Kidney (tissue), 14 donors: Measurements from ENCODE around the gene DYNC1H1. TPM values are rescaled to one million over a fixed set of nuclear protein-coding genes. Genes with fewer than 3 reads are reported as not detected.

Experiments used
- DNase-seq, 5 donors: peaks; one replicate each; pipeline ENCODE4 v3.0.0-alpha.2; 2013 to 2020
- FAIRE-seq: peaks from 2 replicates; lab custom pipeline; 2012; peaks lifted over from hg19 to GRCh38; lab: Jason Lieb, UNC
- H3K27ac ChIP-seq, 2 donors: one replicate each; pipeline ENCODE4 v1.7.0; 2013; ENCODE audit warnings: low read depth in 2 of 2, low read length in 2 of 2, inconsistent platforms in 1 of 2
- H3K27me3 ChIP-seq: one replicate; pipeline ENCODE4 v1.7.1; 2013; ENCODE audit warnings: low read length, inconsistent platforms; ENCODE audit not compliant: control insufficient read depth, insufficient read depth
- H3K36me3 ChIP-seq, 3 donors: one replicate each; pipeline versions ENCODE4 v1.7.0 to v1.7.1; 2013; ENCODE audit warnings: low read length in 3 of 3, control low read depth in 1 of 3, inconsistent platforms in 1 of 3; ENCODE audit not compliant: insufficient read depth in 3 of 3, control insufficient read depth in 2 of 3
- H3K4me1 ChIP-seq, 3 donors: one replicate each; pipeline versions ENCODE4 v1.7.0 to v1.7.1; 2013; ENCODE audit warnings: low read length in 3 of 3, inconsistent platforms in 1 of 3, low read depth in 1 of 3; ENCODE audit not compliant: control insufficient read depth in 2 of 3, insufficient read depth in 2 of 3
- H3K4me3 ChIP-seq, 3 donors: one replicate each; pipeline versions ENCODE4 v1.7.0 to v1.8.1; 2013; ENCODE audit warnings: low read length in 3 of 3, control low read depth in 1 of 3, inconsistent platforms in 1 of 3
- H3K9ac ChIP-seq, 3 donors: one replicate each; pipeline versions ENCODE4 v1.7.0 to v1.7.1; 2013; ENCODE audit warnings: low read length in 3 of 3, control low read depth in 1 of 3, inconsistent platforms in 1 of 3
- H3K9me3 ChIP-seq, 3 donors: one replicate each; pipeline versions ENCODE4 v1.7.0 to v1.7.1; 2013; ENCODE audit warnings: low read length in 3 of 3, control low read depth in 1 of 3, inconsistent platforms in 1 of 3; ENCODE audit not compliant: control insufficient read depth in 2 of 3, insufficient read depth in 1 of 3
- CTCF ChIP-seq: IDR thresholded peaks from 3 replicates; pipeline ENCODE4 v1.5.1; 2012; ENCODE audit warnings: mild to moderate bottlenecking, moderate library complexity, borderline replicate concordance; ENCODE audit not compliant: insufficient read depth; ENCODE audit errors: extremely low read depth
- intact Hi-C: fragments of 100-400 bp; cut with DNase I; formaldehyde crosslinking; loops from one replicate; pipeline ENCODE4 v1.11.1; 2022
- polyA plus RNA-seq: library from polyadenylated mRNA; stranded (reverse); fragments of 350-450 nt; fragmentation: Illumina TruSeq; extraction: RNeasy Lipid Tissue Mini Kit (QIAGEN cat#74804); gene quantifications from one replicate; pipeline ENCODE4 v1.2.3, GENCODE V29; 2014; ENCODE audit warnings: low read depth, low replicate concordance; ENCODE audit not compliant: insufficient read depth
- total RNA-seq: library from RNA; stranded (reverse); fragmentation: NEBNext Ultra II Directional; extraction: Animal tissue kit (Norgen Biotek cat#: 25700); gene quantifications from one replicate; pipeline ENCODE4 v1.2.1, GENCODE V29; 2021
- donor health status: control.
- donor health status: control.
- donor health status: control.
- donor health status: control.
- donor health status: control.
- donor health status: DM: yes; HTN: yes; CAD: no.
- donor health status: Normal renal cell carcinoma (clear cell type).

Gene DYNC1H1
- total and polyA plus RNA-seq, 2 donors from 2014 or later: 132 to 390 TPM

GRCh38 chr14:101929946-101930345 lies 34.4 kb upstream of the DYNC1H1 start:
- Histone ChIP-seq H3K4me1 (no peaks in the 10 kb centered on the region), H3K9me3 (no peaks in the 10 kb centered on the region), H3K27ac (no peak overlapping the region), H3K36me3 (peaks cover 0 to 9% (median 0%) of the 10 kb centered on the region in 3 donors), H3K9ac (no peak overlapping the region), H3K27me3 (no peaks in the 10 kb centered on the region), H3K4me3 (no peak overlapping the region)
- FAIRE-seq (no peak), DNase-seq (no peak)
- intact Hi-C loops: no loop called here
- no peak for TF ChIP-seq CTCF

GRCh38 chr14:101932673-101933072 lies 31.7 kb upstream of the DYNC1H1 start:
- no peaks in the 10 kb centered on the region for H3K9me3 ChIP-seq
- intact Hi-C loops: no loop called here
- no peak overlapping the region for H3K27ac ChIP-seq
- no peak for TF ChIP-seq CTCF
- no peak for FAIRE-seq
- H3K4me1 ChIP-seq: no peaks in the 10 kb centered on the region
- H3K36me3 ChIP-seq: peaks cover 0 to 5% (median 0%) of the 10 kb centered on the region in 3 donors
- H3K9ac ChIP-seq: no peak overlapping the region
- no peaks in the 10 kb centered on the region for H3K27me3 ChIP-seq
- peak in 3 of 5 donors; percentile 28 to 53 (median 34) for DNase-seq
- H3K4me3 ChIP-seq: no peak overlapping the region

GRCh38 chr14:101933209-101933608 lies 31.2 kb upstream of the DYNC1H1 start:
- Histone ChIP-seq H3K4me1 (no peaks in the 10 kb centered on the region), H3K4me3 (no peak overlapping the region), H3K27ac (no peak overlapping the region), H3K9me3 (no peaks in the 10 kb centered on the region), H3K36me3 (peaks cover 0 to 5% (median 0%) of the 10 kb centered on the region in 3 donors), H3K27me3 (no peaks in the 10 kb centered on the region), H3K9ac (no peak overlapping the region)
- FAIRE-seq (no peak), DNase-seq (peak in 1 of 5 donors; percentile 23)
- intact Hi-C loops: no loop called here
- no peak for TF ChIP-seq CTCF

- H3K27ac ChIP-seq: no peak overlapping the region
- DNase-seq (peak in 2 of 5 donors; percentile 22 to 35), FAIRE-seq (no peak)
- H3K9ac ChIP-seq: no peak overlapping the region
- no peaks in the 10 kb centered on the region for H3K4me1 ChIP-seq
- no peaks in the 10 kb centered on the region for H3K9me3 ChIP-seq
- H3K27me3 ChIP-seq: no peaks in the 10 kb centered on the region
- TF ChIP-seq CTCF: no peak
- H3K4me3 ChIP-seq: no peak overlapping the region
- no peaks in the 10 kb centered on the region for H3K36me3 ChIP-seq
- intact Hi-C loops: no loop called here
Observed at GRCh38 chr14:101934601-101935150, 29.7 kb upstream of the DYNC1H1 start.
